Colonic mucosa (tissue), 4 donors: ENCODE results near the gene FBXW2. TPM values are rescaled to one million over a fixed set of nuclear protein-coding genes. Genes with fewer than 3 reads are reported as not detected.
"Not testable (repeated sequence)": the region's sequence is repeated elsewhere in the genome, so short reads cannot be mapped to it uniquely, and the experiment has no call there.

Experiments
- DNase-seq: peaks from one replicate; pipeline ENCODE4 v3.0.0-alpha.2; 2020
- H3K27ac ChIP-seq: fragments of 200-600 bp; one replicate; pipeline ENCODE4 v1.8.0; 2021
- H3K27me3 ChIP-seq: fragments of 200-600 bp; one replicate; pipeline ENCODE4 v1.8.0; 2021
- H3K36me3 ChIP-seq: fragments of 200-600 bp; one replicate; pipeline ENCODE4 v1.8.0; 2021
- H3K4me1 ChIP-seq: fragments of 200-600 bp; one replicate; pipeline ENCODE4 v1.8.0; 2021; ENCODE audit warnings: mild to moderate bottlenecking
- H3K4me3 ChIP-seq: fragments of 200-600 bp; one replicate; pipeline ENCODE4 v1.8.0; 2021
- H3K9ac ChIP-seq, 2 donors: one replicate each; pipeline ENCODE4 v1.7.0; 2013; ENCODE audit warnings: control low read depth in 2 of 2, low read depth in 2 of 2, low read length in 2 of 2
- H3K9me3 ChIP-seq: fragments of 200-600 bp; one replicate; pipeline ENCODE4 v1.8.0; 2021
- intact Hi-C: fragments of 100-400 bp; cut with DNase I; formaldehyde crosslinking; loops from one replicate; pipeline ENCODE4 v1.14.1; 2022
- total RNA-seq, 2 donors: library from RNA; stranded (reverse); fragmentation: NEBNext Ultra II Directional in 1 of 2; extraction: Animal tissue kit (Norgen Biotek cat#: 25700) in 1 of 2; gene quantifications; one replicate each; pipeline ENCODE4 v1.2.1, GENCODE V29; 2021
- TF ChIP-seq, protein P1 (sequence below): fragments of 200-600 bp; IDR thresholded peaks from one replicate; pipeline ENCODE4 v1.8.0; 2022; ENCODE audit warnings: antibody characterized with exemption, mild to moderate bottlenecking
- donor health status: healthy.
- donor health status: DM: no; HTN: no; CAD: no.
- donor health status: DM: no; HTN: no; CAD: no.

Gene FBXW2
- total RNA-seq, 2 donors from 2014 or later: 52.1 to 53.5 TPM

DNA sequence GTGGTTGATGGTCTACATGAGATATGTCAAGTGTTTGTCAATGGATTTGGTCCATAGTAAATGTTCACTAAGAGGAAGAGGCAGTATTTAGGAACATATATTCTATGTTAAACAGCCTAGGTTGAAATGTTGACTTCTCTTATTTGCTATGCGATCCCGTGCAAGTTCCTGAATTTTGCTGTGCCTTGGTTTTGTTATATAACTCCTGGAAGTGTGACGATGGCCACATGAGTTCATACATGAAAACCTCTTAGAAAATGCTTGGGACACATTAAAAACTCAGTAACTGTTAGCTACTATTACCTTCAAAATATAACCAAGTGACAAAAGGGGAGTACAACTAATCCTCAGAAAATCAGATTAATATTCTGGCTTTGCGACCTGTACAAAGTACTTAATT lies 21.9 kb upstream of the FBXW2 start:
- TF ChIP-seq, protein P1, sequence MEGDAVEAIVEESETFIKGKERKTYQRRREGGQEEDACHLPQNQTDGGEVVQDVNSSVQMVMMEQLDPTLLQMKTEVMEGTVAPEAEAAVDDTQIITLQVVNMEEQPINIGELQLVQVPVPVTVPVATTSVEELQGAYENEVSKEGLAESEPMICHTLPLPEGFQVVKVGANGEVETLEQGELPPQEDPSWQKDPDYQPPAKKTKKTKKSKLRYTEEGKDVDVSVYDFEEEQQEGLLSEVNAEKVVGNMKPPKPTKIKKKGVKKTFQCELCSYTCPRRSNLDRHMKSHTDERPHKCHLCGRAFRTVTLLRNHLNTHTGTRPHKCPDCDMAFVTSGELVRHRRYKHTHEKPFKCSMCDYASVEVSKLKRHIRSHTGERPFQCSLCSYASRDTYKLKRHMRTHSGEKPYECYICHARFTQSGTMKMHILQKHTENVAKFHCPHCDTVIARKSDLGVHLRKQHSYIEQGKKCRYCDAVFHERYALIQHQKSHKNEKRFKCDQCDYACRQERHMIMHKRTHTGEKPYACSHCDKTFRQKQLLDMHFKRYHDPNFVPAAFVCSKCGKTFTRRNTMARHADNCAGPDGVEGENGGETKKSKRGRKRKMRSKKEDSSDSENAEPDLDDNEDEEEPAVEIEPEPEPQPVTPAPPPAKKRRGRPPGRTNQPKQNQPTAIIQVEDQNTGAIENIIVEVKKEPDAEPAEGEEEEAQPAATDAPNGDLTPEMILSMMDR: no peak
- H3K27me3 ChIP-seq: no peaks in the 10 kb centered on the region
- H3K4me3 ChIP-seq: no peak overlapping the region
- DNase-seq: no peak
- intact Hi-C loops: no loop called here
- no peaks in the 10 kb centered on the region for H3K4me1 ChIP-seq
- H3K9me3 ChIP-seq: no peaks in the 10 kb centered on the region
- H3K27ac ChIP-seq: no peak overlapping the region
- H3K9ac ChIP-seq: no peak overlapping the region
- no peaks in the 10 kb centered on the region for H3K36me3 ChIP-seq

DNA sequence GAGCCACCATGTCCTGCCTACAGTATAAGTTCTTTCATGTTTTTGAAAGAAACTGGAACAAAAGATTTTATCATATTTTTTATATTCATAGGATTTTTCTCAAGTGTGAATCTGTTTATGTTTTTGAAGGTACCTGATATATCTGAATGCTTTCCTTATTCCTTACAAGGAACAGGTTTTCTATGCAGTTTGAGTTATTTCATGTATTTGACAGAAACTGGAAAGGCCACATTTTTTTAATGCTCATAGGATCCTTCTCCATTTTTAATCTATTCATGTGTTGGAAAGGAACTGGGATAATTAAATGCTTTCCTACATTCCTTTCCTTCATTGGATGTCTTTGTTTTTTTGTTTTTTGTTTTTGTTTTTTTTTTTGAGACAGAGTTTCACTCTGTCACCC lies 15.7 kb upstream of the FBXW2 start:
- intact Hi-C loops: no loop called here
- H3K36me3 ChIP-seq: no peaks in the 10 kb centered on the region
- no peak for DNase-seq
- no peak overlapping the region for H3K4me3 ChIP-seq
- TF ChIP-seq, protein P1: no peak
- H3K27me3 ChIP-seq: no peaks in the 10 kb centered on the region
- no peak overlapping the region for H3K9ac ChIP-seq
- peaks cover 4% of the 10 kb centered on the region for H3K9me3 ChIP-seq
- no peak overlapping the region for H3K27ac ChIP-seq
- H3K4me1 ChIP-seq: no peaks in the 10 kb centered on the region

DNA sequence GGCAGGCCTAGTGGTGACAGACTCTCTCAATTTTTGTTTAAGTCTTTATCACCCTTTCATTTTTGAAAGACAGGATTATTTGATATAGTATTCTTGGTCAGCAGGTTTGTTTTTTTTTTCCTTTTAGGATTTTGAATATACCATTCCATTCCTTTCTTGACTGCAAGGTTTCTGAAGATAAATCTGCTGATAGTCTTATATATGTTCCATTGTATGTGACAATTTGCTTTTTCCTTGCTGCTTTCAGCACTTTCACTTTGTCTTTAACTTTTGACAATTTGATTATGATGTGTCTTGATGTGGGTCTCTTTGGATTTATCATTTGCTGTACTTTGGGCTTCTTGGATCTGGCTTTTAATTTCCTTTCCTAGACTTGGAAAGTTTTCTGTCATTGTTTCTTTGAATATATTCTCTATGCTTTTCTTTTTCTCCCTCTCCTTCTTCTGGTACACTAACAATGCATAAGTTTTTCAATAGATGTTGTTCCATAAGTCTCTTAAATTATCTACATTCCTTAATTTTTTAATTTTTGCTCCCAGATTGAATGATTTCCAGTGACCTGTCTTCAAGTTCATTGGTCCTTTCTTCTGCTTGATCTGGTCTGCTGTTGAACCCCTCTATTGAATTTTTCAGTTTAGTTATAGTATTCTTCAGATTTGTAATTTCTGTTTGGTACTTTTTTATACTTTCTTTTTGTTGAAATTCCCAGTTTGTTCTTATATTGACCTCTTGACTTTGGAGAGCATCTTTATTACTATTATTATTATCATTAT lies 14.6 kb upstream of the FBXW2 start:
- intact Hi-C loops: no loop called here
- TF ChIP-seq, protein P1: no peak
- Histone ChIP-seq H3K4me3 (no peak overlapping the region), H3K9ac (no peak overlapping the region), H3K4me1 (no peaks in the 10 kb centered on the region), H3K27ac (no peak overlapping the region), H3K9me3 (peaks cover 4% of the 10 kb centered on the region), H3K36me3 (no peaks in the 10 kb centered on the region), H3K27me3 (no peaks in the 10 kb centered on the region)
- DNase-seq: no peak

DNA sequence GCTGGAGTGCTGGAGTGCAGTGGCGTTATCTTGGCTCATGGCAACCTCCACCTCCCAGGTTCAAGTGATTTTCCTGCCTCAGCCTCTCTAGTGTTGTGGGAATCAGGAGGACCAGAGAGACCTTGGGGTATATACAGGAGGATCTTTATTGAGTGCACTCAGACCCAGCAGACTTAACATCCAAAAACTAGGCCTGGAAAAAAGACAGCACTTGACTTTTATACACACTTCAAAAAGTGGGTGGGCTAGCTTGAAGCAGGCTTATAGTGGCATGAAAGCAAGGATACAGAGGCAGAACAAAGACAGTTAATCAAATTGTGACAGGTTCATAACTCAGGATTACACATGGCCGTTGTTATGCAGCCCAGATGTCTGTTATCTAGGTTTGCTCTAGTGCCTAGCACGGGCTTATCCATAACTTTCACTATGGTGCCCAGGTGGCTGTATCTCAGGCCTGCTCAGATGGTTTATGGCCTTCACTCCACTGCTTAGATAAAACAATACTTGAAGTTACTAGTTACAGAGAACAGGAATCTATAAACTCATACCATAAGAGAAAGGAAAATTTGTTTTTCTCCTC lies 11.7 kb upstream of the FBXW2 start:
- DNase-seq, intact Hi-C loops, H3K36me3 ChIP-seq, H3K4me1 ChIP-seq, H3K27ac ChIP-seq, H3K9me3 ChIP-seq, H3K4me3 ChIP-seq, H3K9ac ChIP-seq, H3K27me3 ChIP-seq: not testable (repeated sequence)

DNA sequence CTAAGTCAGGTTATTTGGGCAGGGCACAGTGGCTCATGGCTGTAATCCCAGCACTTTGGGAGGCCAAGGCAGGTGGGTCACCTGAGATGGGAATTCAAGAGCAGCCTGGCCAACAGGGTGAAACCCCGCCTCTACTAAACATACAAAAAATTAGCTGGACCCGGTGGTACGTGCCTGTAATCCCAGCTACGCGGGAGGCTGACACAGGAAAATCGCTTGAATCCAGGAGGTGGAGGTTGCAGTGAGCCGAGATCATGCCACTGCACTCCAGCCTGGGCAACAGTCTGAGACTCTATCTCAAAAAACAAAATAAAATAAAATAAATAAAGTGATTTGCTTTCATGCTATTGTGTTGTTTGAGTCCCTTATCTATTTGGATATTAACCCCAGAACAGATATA lies 8.2 kb upstream of the FBXW2 start:
- H3K4me3 ChIP-seq: no peak overlapping the region
- no peaks in the 10 kb centered on the region for H3K4me1 ChIP-seq
- no peaks in the 10 kb centered on the region for H3K36me3 ChIP-seq
- TF ChIP-seq, protein P1: no peak
- H3K27ac ChIP-seq: no peak overlapping the region
- H3K27me3 ChIP-seq: no peaks in the 10 kb centered on the region
- H3K9ac ChIP-seq: no peak overlapping the region
- no peaks in the 10 kb centered on the region for H3K9me3 ChIP-seq
- intact Hi-C loops: no loop called here
- DNase-seq: no peak

DNA sequence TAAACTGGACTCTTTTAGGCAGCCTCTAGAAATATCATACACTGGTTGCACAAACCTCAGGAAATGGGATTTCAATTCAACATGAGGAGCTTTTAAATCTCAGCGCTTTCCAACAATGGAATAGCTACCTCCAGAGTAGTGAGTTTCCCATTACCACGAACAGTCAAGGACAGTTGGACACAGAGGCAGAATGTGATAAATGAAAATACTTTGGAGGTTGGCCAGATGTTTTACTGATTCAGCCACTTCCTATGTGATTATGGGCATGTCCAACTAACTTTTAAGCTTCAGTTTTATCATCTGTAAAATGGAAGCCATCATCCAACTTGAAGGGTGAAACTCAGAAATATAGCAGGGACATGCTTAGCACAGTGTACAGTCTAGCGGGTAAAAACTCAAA lies 2.1 kb downstream of the FBXW2 start:
- intact Hi-C loops: no loop called here
- H3K27me3 ChIP-seq: no peaks in the 10 kb centered on the region
- no peaks in the 10 kb centered on the region for H3K36me3 ChIP-seq
- no peak overlapping the region for H3K27ac ChIP-seq
- H3K9ac ChIP-seq: no peak overlapping the region
- no peak overlapping the region for H3K4me3 ChIP-seq
- peaks cover 9% of the 10 kb centered on the region for H3K4me1 ChIP-seq
- TF ChIP-seq, protein P1: no peak
- no peaks in the 10 kb centered on the region for H3K9me3 ChIP-seq
- no peak for DNase-seq
